ENCODE results near the gene NOP56. TPM values are rescaled to one million over a fixed set of nuclear protein-coding genes. Genes with fewer than 3 reads are reported as not detected.

The NOP56 gene
- total and polyA plus RNA-seq, 9 of the 15 experiments (the other 6 are each of a cell fraction or from before 2014, with no cell fraction given) = 295 to 697 (median 439) TPM

DNA sequence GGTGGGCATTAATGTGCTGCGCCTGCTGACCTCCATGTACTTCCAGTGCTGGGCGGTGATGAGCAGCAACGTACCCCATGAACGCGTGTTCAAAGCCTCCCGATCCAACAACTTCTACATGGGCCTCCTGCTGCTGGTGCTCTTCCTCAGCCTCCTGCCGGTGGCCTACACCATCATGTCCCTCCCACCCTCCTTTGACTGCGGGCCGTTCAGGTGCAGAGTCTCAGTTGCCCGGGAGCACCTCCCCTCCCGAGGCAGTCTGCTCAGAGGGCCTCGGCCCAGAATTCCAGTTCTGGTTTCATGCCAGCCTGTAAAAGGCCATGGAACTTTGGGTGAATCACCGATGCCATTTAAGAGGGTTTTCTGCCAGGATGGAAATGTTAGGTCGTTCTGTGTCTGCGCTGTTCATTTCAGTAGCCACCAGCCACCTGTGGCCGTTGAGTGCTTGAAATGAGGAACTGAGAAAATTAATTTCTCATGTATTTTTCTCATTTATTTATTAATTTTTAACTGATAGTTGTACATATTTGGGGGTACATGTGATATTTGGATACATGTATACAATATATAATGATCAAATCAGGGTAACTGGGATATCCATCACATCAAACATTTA lies 35.2 kb upstream of the NOP56 start:
- ChIA-PET CTCF (ENCODE audit: low intra/inter-chr PET ratio) (no interaction called here), POLR2A (no interaction called here)
- Histone ChIP-seq H3K4me2 (ENCODE audit: insufficient read depth, low read length) (no peak overlapping the region), H3K27me3 (ENCODE audit: control insufficient read depth in 2 of 2, insufficient read depth in 2 of 2, low read length in 2 of 2) (peaks cover 16 to 27% of the 10 kb centered on the region in 2 experiments), H3K36me3 (ENCODE audit: control insufficient read depth, insufficient read depth, low read length) (no peaks in the 10 kb centered on the region), H2AFZ (ENCODE audit: low read depth, low read length) (no peak overlapping the region), H3K27ac (ENCODE audit: extremely low read depth, low read depth, low read length) (no peak overlapping the region), H4K20me1 (replicated peaks; ENCODE audit: control insufficient read depth, insufficient read depth, low read length) (no peaks in the 10 kb centered on the region), H3K9me3 (replicated peaks; ENCODE audit: control insufficient read depth, insufficient read depth, low read depth, low read length) (no peaks in the 10 kb centered on the region), H3K79me2 (ENCODE audit: control insufficient read depth, insufficient read depth, low read length) (no peaks in the 10 kb centered on the region), H3K9me1 (ENCODE audit: control insufficient read depth, insufficient read depth, low read length) (no peaks in the 10 kb centered on the region), H3K9ac (ENCODE audit: insufficient read depth in 1 of 2, low read depth in 2 of 2, low read length in 2 of 2) (no peak overlapping the region), H3K4me1 (replicated peaks in 1 of 2; ENCODE audit: control insufficient read depth in 2 of 2, insufficient read depth in 2 of 2, low read length in 2 of 2) (no peaks in the 10 kb centered on the region), H3K4me3 (no peak overlapping the region)
- FAIRE-seq (no peak), ATAC-seq (no peak), DNase-seq (ENCODE audit: extremely low read depth in 1 of 4, low spot score in 3 of 4) (no peak)
- WGBS (ENCODE audit: insufficient coverage, low coverage, missing lambda C conversion rate) = 8% methylated on average over 12 of the region's 16 CpGs
- TF ChIP-seq, protein P1, sequence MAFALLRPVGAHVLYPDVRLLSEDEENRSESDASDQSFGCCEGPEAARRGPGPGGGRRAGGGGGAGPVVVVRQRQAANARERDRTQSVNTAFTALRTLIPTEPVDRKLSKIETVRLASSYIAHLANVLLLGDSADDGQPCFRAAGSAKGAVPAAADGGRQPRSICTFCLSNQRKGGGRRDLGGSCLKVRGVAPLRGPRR (CRISPR knock-in tag; IDR thresholded peaks at IDR 0.05) = no peak
- no peak for TF ChIP-seq RBM25 (IDR thresholded peaks at IDR 0.05; ENCODE audit: low read depth, low read length, severe bottlenecking)
- TF ChIP-seq CBFA2T3 (IDR thresholded peaks at IDR 0.05) = no peak
- no peak for TF ChIP-seq ELF4 (CRISPR knock-in tag; IDR thresholded peaks at IDR 0.05)
- no peak for TF ChIP-seq HLTF (IDR thresholded peaks at IDR 0.05)
- no peak for TF ChIP-seq ZBTB17 (CRISPR knock-in tag; IDR thresholded peaks at IDR 0.05)
- no peak for TF ChIP-seq BMI1 (IDR thresholded peaks at IDR 0.05; ENCODE audit: low read length)
- TF ChIP-seq MYNN (IDR thresholded peaks at IDR 0.05) = no peak
- TF ChIP-seq MYNN (CRISPR knock-in tag; IDR thresholded peaks at IDR 0.05) = no peak
- TF ChIP-seq XRCC3 (IDR thresholded peaks at IDR 0.05) = no peak
- TF ChIP-seq POLR2G (IDR thresholded peaks at IDR 0.05; ENCODE audit: low read depth, low read length) = no peak
- no peak for TF ChIP-seq ZEB2 (IDR thresholded peaks at IDR 0.05)
- no peak for TF ChIP-seq EZH2 (IDR thresholded peaks at IDR 0.05; ENCODE audit: borderline replicate concordance, low read depth, low read length)
- TF ChIP-seq PTTG1 (tag; IDR thresholded peaks at IDR 0.05; ENCODE audit: low read depth) = no peak
- no peak for TF ChIP-seq STAT5A (IDR thresholded peaks at IDR 0.05; ENCODE audit: borderline replicate concordance, low read length)
- intact Hi-C loops (cut with micrococcal nuclease) = no loop called here
- in situ Hi-C loops (cut with MboI) = no loop called here
- BruUV-seq (replicated peaks) = no TSS peak

Data from K562 (cell line).